NOMO-1 treated with dmso at 0.1 percent for 144 hours (cell line): ENCODE data around the gene STYXL1.
A peak's percentile ranks its signal among the peaks of the same experiment; 100 is the strongest.

Source experiments
- DNase-seq: peaks from one replicate; lab custom pipeline; 2025; ENCODE audit not compliant: unreplicated experiment; lab: John Stamatoyannopoulos, UW

STYXL1 gene

GRCh38 chr7:75981453-75982305, 66.1 kb downstream of the STYXL1 start:
- DNase-seq, result no peak

- DNase-seq, result no peak
Observed at GRCh38 chr7:75981203-75981452, 66.7 kb downstream of the STYXL1 start.

- DNase-seq, result no peak
Observed at GRCh38 chr7:75980430-75981202, 67.2 kb downstream of the STYXL1 start.

- no peak for DNase-seq
Observed at GRCh38 chr7:75979759-75980429, 67.9 kb downstream of the STYXL1 start.

GRCh38 chr7:75977743-75978142, 70.1 kb downstream of the STYXL1 start:
- no peak for DNase-seq

- no peak for DNase-seq
Observed at GRCh38 chr7:75971961-75972763, 75.6 kb downstream of the STYXL1 start.

GRCh38 chr7:75971309-75971960, 76.4 kb downstream of the STYXL1 start:
- no peak for DNase-seq

GRCh38 chr7:75969704-75970498, 77.9 kb downstream of the STYXL1 start:
- no peak for DNase-seq

GRCh38 chr7:75969182-75969581, 78.6 kb downstream of the STYXL1 start:
- no peak for DNase-seq

- DNase-seq, result no peak
Observed at GRCh38 chr7:75968561-75969001, 79.2 kb downstream of the STYXL1 start.

- DNase-seq, result no peak
Observed at GRCh38 chr7:75968012-75968411, 79.8 kb downstream of the STYXL1 start.

- peak; percentile 58 for DNase-seq
Observed at GRCh38 chr7:75967487-75967997, 80.3 kb downstream of the STYXL1 start.

- DNase-seq, result no peak
Observed at GRCh38 chr7:75967055-75967454, 80.7 kb downstream of the STYXL1 start.

GRCh38 chr7:75966190-75966961, 81.4 kb downstream of the STYXL1 start:
- DNase-seq, result no peak

GRCh38 chr7:75965617-75966016, 82.2 kb downstream of the STYXL1 start:
- DNase-seq, result no peak

GRCh38 chr7:75963381-75963995, 84.3 kb downstream of the STYXL1 start:
- DNase-seq, result no peak

- DNase-seq, result no peak
Observed at GRCh38 chr7:75962607-75963380, 85.0 kb downstream of the STYXL1 start.

- DNase-seq, result no peak
Observed at GRCh38 chr7:75961218-75961617, 86.6 kb downstream of the STYXL1 start.
